Measurements from ENCODE around the gene UST.
A peak's percentile ranks its signal among the peaks of the same experiment; 100 is the strongest.

UST gene

DNA sequence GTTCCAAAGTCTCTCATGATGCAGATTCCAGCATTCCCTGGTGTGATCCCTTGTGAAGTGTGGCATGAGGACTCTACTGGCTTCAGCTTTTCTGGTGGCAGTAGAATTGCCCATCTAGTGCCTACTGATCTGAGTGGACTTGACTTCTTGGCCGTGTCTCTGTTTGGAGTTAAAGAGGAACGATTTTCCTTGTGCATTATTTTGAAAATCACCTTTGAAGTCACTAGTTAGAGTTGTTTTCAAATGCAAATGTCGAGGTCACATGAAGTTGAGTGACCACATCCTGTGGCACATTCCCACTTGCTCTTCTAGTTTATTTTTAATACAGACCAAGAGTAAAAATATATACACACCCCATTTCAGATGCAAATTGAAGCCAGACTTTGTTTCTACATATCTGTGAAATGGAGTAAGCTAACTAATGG is 300.0 kb downstream of the UST start:
- DNase-seq: no peak

DNA sequence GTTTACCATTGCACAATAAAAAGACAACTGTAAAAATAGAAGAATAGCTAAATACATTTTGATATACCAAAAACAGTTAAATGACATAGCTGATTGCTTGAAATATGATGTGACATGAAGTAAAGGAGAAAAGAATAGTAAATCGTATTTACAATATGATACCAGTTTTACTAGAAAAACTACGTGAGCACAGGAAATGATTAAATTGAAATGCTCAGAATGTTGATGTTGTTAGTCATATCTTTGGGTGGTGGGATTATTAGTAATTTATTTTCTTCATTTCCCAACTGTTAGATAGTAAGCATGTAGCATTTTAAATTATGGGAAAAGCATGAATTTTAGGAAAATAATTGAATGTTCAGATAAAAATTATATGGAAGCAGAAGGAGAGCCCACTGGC is 302.4 kb downstream of the UST start:
- no peak for DNase-seq

DNA sequence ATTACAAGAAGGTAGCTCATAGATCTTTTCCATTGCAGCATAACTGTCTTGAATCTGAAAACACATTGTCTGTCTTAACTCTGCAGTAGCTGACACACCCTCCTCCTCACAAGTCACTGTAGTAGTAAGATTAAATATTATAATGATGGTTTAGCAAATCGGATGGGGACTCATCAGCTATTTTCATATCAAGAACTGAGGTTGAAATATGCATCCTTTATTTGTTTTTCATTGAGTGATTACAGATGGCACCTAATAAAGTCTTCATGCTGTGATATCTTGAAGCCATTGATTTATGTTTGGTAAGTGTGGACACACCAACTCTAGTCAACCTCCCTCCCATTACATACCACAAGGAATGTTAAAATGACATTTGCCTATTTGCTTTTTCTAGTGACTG is 303.3 kb downstream of the UST start:
- DNase-seq: no peak

DNA sequence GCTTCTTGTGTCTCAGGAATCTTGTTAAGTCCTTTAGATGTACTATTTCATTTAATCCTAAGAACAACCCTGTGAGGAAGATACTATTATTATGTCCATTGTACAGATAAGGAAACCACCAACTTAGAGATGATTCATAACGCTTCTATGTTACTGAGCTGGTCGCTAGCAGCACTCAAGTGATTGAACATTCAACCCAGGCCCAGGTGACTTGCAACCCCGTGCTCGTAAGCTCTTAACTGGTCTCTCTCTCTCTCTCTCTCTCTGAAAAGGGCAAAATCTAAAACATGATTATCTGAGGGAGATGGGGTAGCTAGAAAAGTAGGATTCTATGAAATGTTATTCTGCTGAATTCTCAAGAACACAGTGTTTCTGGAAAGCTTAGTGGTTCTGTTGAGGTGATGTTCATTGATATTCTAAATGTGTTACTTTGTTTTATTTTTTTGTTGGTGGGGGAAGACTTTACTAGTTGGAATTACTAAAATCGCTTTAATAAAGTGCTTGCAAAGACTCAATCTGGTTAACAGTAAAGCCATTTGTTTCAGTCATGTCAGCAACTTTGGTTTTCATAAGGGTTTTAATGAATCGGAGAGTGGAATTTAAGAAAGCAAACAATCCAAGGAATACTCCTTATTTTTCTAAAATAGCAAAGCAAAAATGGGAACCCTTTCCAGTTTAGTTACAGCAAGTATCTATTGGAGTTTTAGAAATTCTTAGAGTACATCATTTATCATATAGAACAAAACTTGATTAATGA is 305.7 kb downstream of the UST start:
- DNase-seq: no peak

DNA sequence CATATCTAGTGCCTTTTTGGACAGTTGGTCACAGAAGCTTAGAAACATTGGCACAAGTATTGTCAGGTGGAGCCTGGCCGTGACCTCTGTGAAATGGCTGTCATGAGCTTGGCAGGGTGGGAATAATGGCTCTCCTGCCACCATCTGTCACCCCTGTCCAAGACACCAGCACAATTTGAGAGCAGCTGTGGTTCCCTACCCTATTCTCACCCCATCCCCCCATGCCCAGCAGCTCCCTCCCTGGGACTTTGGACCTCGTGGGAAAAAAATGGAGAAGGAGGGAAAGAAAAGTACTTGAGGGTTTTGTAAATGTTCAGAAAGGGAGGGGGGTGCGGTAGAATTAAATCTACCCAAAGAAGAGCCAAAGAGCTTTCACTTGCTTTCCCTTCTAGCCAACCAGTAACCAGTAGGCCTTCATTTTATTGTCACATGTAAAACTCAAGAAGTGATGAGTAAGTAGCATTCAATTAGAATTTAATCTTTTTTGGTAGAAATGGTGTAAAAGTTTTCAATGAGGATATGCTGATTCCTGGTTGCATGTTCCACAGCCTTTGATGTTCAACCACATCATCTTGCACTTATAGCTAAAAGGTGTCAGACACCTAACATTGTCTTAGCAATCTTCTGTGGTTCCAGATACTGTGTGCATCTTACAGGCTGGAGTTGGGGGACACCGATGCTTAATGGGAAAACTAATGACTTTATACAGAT is 307.2 kb downstream of the UST start:
- no peak for DNase-seq

DNA sequence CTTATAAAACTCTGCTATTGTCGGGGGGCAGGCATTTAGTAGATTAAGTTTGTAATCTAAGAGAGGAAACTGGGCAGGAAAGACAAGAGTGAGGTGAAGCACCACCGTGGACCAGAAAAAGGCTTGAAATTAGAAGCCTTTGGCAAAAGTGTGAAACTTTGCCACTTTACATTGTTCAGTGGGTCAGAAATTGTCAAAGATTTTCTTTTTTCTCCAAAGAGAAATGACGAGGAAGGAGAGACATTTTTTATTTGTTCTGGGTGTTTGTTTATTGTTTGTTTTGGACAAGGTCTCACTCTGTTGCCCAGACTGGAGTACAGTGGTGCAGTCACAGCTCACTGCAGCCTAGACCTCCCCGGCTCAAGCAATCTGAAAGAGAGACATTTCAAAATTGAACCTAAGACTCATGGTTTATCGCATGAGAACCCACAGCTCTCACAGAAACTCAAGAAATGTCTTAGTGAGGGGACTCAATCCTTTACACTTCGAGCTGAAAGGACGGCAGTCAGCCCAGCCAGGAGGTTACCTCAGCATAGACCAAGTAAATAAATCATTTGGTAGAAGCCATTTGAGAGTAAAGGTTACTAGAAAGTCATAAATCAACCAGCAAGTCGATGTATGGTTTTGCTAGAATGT is 307.8 kb downstream of the UST start:
- no peak for DNase-seq

DNA sequence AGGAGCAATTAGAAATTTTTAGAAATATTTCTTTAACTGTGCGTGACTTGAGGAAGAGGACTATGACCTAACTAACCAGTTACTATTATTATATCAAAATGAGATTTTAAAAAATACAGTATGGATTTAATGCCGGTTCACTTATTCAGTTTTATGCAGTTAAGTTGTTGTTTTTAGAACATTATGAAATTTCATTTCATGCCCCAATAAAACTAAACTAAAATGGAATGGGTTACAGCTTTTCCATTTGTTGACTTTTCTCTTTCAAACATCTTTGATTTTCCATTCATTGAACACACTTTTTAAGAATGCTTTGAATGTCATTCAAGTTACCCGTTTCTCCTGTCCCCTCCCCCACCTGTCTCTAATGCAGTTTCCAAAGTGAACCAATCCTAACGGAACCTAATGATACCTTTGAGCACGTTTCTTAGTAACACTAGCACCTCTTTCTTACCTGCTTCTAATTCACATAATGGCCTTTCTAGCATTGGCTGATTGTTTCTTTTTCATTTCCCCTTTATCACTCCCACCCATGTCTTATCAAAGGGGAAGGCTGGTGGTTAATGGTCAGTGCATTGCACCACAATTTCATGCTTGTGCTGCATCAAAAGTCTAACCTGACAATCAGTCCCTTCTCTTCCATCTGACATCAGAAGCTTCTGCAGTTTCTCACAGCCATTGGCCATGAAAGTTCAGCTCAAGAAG is 308.5 kb downstream of the UST start:
- DNase-seq: no peak

DNA sequence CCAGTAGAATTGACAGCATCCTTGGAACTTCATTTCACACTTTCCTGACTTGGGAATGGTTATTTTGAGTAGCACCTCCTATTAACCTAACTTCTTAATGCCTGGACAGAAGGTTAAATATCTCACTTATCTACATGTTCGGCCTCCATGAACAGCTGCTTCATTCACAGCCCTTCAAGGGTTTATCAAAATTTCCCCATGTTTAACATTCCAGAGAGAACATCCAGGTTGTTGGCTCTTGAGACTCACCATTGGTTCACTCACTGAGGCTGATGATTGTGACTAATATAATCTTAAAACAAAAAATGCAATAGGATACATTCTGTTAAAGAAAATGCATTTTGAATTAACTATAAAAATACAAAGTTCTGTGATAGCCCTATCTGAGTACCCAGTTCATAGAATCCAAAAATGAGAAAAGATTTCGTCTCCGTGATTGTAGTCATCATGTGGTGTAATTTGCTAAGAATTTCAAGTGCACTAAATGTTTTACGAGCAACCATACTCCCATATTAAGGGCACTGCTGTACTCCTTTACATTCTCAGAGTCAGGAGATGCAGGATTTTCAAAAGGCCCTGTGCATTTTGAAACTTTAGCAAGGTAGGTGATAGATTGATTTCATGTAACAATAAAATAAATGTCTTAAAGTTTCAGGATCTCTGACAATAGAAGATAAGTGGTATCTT is 310.1 kb downstream of the UST start:
- DNase-seq: no peak

DNA sequence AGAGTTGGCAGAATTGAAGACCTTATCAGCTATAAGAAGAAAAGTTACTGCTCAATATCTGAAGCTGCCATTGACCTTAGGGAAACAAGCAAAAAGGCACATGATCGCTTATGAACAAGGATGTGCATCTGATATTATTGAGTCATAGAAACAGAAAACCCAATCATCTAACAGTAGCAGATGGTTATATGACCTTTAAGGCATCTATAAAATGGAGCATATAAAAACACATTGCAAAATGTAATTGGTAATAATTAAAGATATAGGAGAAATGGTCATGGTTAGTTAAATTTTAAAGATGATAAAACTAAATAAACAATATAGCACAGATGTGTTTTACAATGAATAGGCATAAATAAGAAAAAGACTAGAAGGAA is 310.6 kb downstream of the UST start:
- DNase-seq: no peak

DNA sequence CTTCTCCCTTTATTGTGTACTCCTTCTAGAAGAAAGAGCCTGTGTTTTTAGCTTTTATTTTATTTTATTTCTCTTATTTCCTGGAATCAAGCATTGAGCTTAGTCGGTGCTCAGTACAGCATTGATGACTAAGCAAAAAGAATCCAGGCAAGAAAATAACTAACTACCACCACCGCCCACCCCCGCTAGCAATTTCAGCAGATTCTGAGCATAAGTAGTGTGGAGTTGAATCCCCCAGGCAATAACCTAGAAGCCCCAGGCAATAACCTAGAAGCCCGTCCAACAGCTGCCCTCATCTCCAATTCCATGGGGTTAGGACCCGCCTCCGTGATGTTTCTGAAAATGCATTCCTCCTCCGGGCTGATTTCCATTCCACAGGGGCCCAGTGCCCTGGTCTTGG is 312.7 kb downstream of the UST start:
- no peak for DNase-seq

DNA sequence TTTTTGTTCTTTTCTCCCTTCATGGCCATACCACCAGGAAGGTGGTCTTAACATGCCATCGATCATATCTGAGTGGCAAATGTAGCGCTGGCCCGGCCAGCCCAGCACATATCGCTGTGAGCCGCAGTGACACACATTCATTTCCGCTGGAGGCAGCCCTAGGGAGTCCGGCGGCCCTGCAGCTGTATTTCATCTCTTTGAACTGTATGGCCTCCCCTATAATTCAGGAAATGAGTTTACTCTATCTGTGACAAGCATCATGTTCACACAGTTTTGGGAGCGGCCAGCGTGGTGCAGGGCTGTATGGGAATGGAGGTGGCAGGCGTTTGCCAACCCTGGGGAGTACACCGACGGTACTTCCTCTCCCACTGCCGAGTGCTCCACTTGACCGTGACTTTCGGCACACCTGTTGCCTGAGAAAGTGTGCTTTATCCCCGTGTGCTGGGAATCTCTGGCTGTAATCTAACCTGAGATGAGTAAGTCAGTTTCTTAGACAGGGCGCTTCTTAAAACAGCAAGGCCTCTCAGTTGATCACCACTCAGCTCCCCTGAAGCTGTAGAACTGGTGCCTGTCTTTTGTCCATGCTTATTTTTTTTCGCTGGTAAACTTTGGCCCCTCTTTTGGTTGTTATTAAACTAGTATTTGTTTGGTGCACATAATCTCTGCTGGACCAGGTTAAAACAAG is 313.6 kb downstream of the UST start:
- DNase-seq: peak; percentile 18

DNA sequence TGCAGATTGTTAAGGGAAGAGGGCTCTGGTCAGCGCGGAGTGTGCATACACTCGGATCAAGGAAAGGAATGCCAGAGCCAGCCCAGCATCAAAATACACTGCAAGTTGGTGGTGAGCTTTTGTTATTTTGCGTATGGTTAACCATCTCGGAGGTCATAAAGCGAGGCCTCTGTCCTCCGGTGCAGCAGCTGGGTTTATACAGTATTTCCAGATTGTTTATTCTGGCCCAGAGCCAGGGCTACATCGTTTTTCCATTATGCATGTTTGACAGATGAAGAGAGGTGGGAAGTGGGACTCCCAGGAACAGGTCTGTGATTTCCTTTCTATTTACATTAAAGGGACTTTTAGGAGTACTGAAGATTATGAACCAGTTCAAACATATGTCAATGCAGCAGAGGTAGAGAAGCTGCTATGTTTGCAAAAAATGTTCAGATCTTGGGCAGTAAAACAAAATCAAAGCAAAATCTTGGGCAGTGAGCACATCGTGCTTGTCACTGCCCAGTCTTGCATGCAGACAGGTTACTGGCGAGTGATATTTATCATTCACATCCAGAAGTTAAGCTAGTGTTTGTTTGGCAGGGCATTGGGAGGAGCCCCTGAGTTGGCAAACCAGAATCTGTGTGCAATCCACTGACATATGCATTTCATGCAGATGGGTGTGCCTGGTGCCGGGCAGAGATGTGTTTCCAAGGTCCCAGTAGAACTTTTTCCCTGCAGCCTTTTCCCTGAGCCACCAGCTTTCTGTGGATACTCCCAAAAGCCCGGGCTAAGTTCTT is 314.3 kb downstream of the UST start:
- no peak for DNase-seq

DNA sequence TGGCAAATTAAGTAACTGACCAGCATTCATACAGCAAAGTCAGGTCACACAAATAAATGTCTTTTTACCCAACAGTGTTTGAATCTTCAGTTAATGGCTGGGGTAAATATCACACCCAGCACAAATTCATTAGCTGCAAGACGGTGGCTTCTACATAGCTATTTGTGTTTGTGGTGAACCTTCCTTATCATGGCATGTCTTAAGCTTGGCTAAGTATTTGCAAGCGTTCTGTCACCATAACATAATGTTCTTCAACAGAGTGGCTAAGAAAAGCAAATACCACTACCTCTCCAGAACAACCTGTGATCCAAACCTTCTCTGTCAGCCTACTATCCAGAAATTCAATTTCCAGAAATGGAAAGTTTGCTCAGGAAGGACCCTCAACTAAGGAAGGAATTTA is 315.1 kb downstream of the UST start:
- no peak for DNase-seq

DNA sequence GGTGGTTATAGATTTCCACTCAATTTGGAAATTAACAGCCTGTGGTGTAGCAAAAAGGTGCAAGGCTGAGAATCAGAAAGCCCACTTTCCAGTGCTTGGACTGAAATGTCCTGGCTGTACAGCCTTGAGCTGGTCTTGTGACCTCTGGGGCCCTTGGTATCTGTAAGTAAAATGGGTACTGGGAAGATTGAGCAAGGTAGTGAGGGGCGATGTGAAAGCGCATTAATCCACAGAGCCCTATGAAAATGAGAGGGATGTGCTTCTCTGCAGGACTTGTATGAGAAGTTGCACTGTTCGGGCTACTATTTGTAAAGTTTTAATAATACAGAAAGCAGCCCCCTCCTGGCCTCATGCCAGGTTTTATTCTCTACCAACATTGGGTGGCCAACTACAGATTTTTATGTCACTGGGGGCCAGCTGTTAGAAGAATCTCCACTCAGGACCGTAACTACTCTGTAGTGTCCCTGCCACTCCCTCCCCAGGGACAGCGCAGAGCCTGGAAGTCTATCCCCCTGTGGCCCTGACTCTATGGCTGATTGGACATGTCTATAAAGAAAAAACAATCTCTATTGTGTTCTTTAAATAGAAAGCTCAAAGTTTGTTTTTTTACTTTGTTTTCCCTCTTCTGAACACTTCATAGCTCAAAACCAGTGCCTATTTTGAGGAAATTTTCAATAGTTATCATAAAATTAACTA is 316.0 kb downstream of the UST start:
- DNase-seq: no peak

DNA sequence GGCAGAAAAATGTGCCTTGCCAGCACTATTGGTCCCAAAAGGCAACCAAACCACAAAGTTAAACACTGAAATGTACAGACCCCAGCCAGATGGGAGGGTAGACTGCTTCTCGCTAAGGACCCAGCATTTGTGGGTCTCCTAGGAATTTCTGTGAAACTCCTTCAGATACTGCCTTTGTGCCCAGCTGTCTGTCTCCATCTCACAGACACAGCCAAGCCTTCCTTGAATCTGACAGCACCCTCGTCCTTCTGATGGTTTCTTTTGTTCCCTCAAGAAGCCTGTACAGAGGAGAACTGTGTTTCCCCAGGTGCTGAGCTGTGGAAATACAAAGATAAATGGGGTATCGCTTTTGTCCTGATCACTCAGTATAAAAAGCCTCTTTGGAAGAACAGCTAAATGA is 316.6 kb downstream of the UST start:
- no peak for DNase-seq

DNA sequence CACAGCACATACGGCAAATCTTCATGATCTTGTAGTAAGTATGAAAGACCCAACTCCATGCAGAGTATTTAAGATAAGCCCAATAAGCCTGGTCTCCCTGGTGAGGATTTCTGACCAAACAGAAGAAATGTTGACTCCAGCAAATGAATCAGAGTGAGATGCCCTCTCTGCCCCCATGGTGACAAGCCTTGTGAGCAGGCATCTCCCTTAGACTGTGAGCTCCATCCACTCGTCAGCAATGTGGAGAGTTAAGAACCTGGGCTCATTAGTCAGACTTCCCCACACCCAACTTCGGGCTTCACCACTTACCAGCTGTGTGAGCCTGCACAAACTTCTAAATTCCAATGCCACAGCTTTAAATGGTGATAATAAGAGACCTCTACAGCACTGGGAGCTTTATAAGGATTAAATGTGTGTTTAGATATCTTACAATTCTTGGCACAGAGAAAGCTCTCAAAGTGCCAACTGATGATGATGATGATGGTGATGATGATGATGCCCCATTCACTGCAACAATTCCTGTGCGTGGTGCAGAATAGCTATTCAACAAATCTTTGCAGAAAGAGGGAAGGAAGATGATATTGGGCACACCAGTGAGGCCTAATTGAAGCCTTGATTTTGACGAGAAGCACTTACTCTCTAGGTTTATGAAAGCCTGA is 317.3 kb downstream of the UST start:
- DNase-seq: no peak

DNA sequence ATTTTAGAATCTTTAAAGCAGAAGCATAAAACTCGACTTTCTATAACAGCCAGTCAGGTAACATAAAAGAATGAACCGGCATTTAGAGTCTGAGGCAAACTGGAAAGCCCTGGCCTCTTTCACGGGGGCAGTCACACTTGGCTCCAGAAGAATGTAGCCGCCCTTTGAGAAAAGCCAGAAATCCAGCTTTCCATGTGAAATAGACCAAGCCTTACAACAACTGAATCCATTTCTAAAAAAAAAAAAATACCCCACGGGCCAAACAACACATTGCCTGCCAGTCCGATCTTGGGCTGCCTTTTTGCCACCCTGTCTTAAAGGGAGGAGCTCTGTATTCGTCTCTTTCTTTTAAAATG is 317.8 kb downstream of the UST start:
- DNase-seq: no peak

DNA sequence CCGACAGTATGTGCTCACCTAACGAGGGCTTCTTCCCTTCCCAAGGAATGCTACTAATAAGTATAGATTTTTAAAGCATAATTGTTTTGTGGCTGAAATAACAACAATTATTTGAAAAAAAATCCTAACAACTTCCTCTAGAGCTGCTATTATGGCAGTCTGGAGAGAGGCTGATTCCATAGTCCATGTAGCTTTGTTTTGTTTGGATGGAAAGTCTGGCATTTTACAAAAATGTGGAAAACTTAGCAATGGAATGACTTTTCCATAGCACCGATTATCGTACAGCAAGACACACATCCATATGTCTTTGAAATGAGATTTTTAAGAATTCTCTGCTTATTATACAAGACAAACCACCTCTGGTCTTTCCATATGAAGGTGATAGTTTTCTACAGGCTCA is 318.3 kb downstream of the UST start:
- DNase-seq: no peak

DNA sequence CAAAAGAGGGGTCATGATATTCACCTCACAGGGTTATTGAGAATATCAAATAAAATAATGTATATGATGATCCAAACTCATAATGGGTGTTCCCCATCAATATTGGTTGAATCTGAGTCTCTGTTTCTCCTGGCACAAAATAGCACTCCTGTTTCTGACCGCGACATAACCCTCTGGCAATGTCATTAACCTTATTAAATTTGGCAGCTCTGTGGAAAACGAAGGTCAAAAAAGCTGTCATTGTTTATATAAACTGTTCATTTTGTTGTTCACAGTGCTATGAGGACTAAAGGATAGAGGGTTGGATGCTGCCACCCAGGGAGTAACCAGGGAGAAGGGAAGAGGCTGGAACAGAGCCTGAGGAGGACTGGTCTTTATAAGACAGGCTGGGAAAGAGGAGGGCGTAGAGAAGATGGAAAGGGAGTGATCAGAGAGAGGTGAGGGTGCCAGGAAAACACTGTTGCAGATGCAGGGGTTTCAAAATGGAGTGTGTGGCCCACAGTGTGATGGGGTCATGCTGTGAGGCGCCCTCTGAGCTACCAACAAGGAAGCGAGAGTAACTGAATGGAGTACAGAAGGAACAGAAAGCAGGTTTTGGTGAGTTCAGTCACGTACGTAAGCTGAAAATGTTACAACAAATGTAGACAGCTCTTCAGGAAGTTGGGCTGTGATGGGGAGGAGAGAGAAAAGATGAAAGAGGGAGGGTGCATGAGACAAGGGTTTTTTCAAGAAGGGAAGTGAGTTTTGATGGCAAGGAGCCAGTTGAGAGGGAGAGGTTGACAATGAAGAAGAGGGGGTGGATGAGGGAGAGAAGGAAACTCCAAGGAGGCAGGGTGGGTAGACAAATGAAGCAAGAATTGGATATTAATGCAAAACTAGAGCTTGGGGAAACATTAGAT is 319.1 kb downstream of the UST start:
- DNase-seq: no peak

Data from activated gamma-delta T cell (primary cell).